ENCODE results near the gene GTF2IRD1.

- TF ChIP-seq POLR2A (IDR thresholded peaks at IDR 0.05; ENCODE audit: insufficient read depth in 1 of 2, low read depth in 2 of 2, low read length in 2 of 2) (no peak), TCF7 (IDR thresholded peaks at IDR 0.05; ENCODE audit: low read depth) (no peak), YY1 (IDR thresholded peaks at IDR 0.05; ENCODE audit: insufficient read depth, insufficient replicate concordance, low read depth, low read length) (no peak)
These were observed 48.4 kb upstream of the GTF2IRD1 start for GRCh38 chr7:74405191-74405898.
